ENCODE data around the gene ATP9B.

- no peak for TF ChIP-seq POLR2A (IDR thresholded peaks at IDR 0.05; ENCODE audit: borderline replicate concordance, extremely low read depth, insufficient read depth, insufficient read length)
- TF ChIP-seq CTCF (IDR thresholded peaks at IDR 0.05 in 2 of 3, conservative IDR thresholded peaks at IDR 0.05 in 1 of 3; ENCODE audit: borderline replicate concordance in 1 of 3, insufficient read depth in 1 of 3, low read depth in 2 of 3, low read length in 2 of 3): no peak
- TF ChIP-seq POLR2AphosphoS5 (IDR thresholded peaks at IDR 0.05; ENCODE audit: low read depth, low read length): no peak
- TF ChIP-seq YY1 (IDR thresholded peaks at IDR 0.05; ENCODE audit: extremely low read depth, insufficient replicate concordance, low read depth, low read length): no peak
- no peak for TF ChIP-seq CEBPB (IDR thresholded peaks at IDR 0.05; ENCODE audit: low read depth)
- TF ChIP-seq ELF1 (IDR thresholded peaks at IDR 0.05; ENCODE audit: borderline replicate concordance, low read depth): no peak
- no peak for TF ChIP-seq ATF3 (IDR thresholded peaks at IDR 0.05)
- TF ChIP-seq RAD21 (IDR thresholded peaks at IDR 0.05; ENCODE audit: low read depth): no peak
- no peak for TF ChIP-seq CBX3 (IDR thresholded peaks at IDR 0.05; ENCODE audit: low read depth)
- TF ChIP-seq REST (IDR thresholded peaks at IDR 0.05; ENCODE audit: low read depth): no peak
Observed at GRCh38 chr18:79123948-79124347, 54.8 kb downstream of the ATP9B start.

All from HCT116 (cell line).